ENCODE data around the gene HHIP. TPM values are rescaled to one million over a fixed set of nuclear protein-coding genes. Genes with fewer than 3 reads are reported as not detected.

The HHIP gene
- total and polyA plus RNA-seq, 2 of the 13 experiments (the other 11 are each of a cell fraction or from before 2014, with no cell fraction given), result not detected

DNA sequence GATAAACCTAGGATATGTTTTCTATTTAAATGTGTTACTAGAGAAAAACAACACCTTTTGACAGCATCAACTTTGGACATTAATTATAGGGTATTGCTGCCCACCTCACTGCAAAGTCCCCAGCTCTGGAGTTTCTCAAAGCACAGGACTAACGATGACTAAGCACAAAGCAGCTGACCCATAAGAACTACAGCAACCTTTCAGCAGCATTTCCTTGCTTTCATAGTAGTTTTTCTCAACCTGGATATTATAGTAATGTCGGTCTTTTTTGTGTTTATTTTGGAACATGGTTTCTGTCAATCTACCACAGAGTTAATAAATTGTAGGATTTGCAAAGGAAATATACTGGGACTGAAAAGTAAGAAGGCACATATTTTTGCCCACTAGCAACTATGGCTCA is 21.5 kb downstream of the HHIP start:
- no peaks in the 10 kb centered on the region for H3K36me3 ChIP-seq (replicated peaks in 1 of 2; ENCODE audit: control insufficient read depth in 1 of 2, insufficient read depth in 2 of 2, low read length in 2 of 2)
- H4K20me1 ChIP-seq (ENCODE audit: insufficient read depth, low read length), result no peaks in the 10 kb centered on the region
- no peak overlapping the region for H2AFZ ChIP-seq (ENCODE audit: low read length)
- no peaks in the 10 kb centered on the region for H3K9me3 ChIP-seq (ENCODE audit: low read length)
- FAIRE-seq (no peak), ATAC-seq (no peak), DNase-seq (ENCODE audit: low spot score) (no peak)
- no peak overlapping the region for H3K4me3 ChIP-seq (replicated peaks in 1 of 3; ENCODE audit: insufficient read depth in 1 of 3, low read depth in 2 of 3, low read length in 3 of 3)
- ChIA-PET CTCF (ENCODE audit: low intra/inter-chr PET ratio, low total read pairs) (no interaction called here), POLR2A (no interaction called here)
- H3K79me2 ChIP-seq (ENCODE audit: insufficient read depth, low read length), result no peaks in the 10 kb centered on the region
- no TSS peak for BruUV-seq (replicated peaks)
- intact Hi-C loops (cut with micrococcal nuclease; ENCODE audit: unreplicated experiment) (no loop called here), in situ Hi-C loops (cut with HindIII; ENCODE audit: extremely low pct_ligation_motif_present, low pct_unique_long_range_greater_than_20kb) (no loop called here)
- H3K4me1 ChIP-seq (ENCODE audit: insufficient read depth, low read length), result no peaks in the 10 kb centered on the region
- TF ChIP-seq ZNF564 (CRISPR knock-in tag; IDR thresholded peaks at IDR 0.05) (no peak), ZFY (CRISPR knock-in tag; IDR thresholded peaks at IDR 0.05) (no peak), MAFK (conservative IDR thresholded peaks at IDR 0.05 in 1 of 2, IDR thresholded peaks at IDR 0.05 in 1 of 2; ENCODE audit: low read length in 2 of 2) (peak; percentile 7 to 43; a peak in 2 of 4 replicates), MBD4 (IDR thresholded peaks at IDR 0.05; ENCODE audit: borderline replicate concordance, low read length) (no peak), EEA1 (CRISPR knock-in tag; IDR thresholded peaks at IDR 0.05; ENCODE audit: borderline replicate concordance) (no peak), MED8 (CRISPR knock-in tag; IDR thresholded peaks at IDR 0.05; ENCODE audit: insufficient replicate concordance) (no peak), NFE2L2 (IDR thresholded peaks at IDR 0.05; ENCODE audit: low read length) (peak; percentile 38; the same call in 1 of the 2 replicates), KAT7 (CRISPR knock-in tag; IDR thresholded peaks at IDR 0.05; ENCODE audit: borderline replicate concordance) (no peak), SPEN (CRISPR knock-in tag; IDR thresholded peaks at IDR 0.05; ENCODE audit: low read depth) (no peak), BCL6 (CRISPR knock-in tag; IDR thresholded peaks at IDR 0.05) (no peak)
- TF ChIP-seq, protein P1, sequence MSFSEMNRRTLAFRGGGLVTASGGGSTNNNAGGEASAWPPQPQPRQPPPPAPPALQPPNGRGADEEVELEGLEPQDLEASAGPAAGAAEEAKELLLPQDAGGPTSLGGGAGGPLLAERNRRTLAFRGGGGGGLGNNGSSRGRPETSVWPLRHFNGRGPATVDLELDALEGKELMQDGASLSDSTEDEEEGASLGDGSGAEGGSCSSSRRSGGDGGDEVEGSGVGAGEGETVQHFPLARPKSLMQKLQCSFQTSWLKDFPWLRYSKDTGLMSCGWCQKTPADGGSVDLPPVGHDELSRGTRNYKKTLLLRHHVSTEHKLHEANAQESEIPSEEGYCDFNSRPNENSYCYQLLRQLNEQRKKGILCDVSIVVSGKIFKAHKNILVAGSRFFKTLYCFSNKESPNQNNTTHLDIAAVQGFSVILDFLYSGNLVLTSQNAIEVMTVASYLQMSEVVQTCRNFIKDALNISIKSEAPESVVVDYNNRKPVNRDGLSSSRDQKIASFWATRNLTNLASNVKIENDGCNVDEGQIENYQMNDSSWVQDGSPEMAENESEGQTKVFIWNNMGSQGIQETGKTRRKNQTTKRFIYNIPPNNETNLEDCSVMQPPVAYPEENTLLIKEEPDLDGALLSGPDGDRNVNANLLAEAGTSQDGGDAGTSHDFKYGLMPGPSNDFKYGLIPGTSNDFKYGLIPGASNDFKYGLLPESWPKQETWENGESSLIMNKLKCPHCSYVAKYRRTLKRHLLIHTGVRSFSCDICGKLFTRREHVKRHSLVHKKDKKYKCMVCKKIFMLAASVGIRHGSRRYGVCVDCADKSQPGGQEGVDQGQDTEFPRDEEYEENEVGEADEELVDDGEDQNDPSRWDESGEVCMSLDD (CRISPR knock-in tag; IDR thresholded peaks at IDR 0.05; ENCODE audit: borderline replicate concordance), result no peak
- no peaks in the 10 kb centered on the region for H3K27me3 ChIP-seq (ENCODE audit: control insufficient read depth in 1 of 2, insufficient read depth in 2 of 2, low read length in 2 of 2)
- no peak overlapping the region for H3K27ac ChIP-seq (ENCODE audit: extremely low read length, insufficient read depth, low read length)
- no peak overlapping the region for H3K4me2 ChIP-seq (ENCODE audit: low read depth, low read length)
- no peak overlapping the region for H3K9ac ChIP-seq (ENCODE audit: insufficient read depth, low read depth, low read length)
- WGBS (ENCODE audit: low lambda C conversion rate), result 2% methylated on average over 2 of the region's 2 CpGs

Measured in HepG2 (cell line).